HG02798 (cell line): ENCODE measurements around the gene RCBTB2.

Experiments
- ATAC-seq: cut with Tn5 transposase; IDR thresholded peaks from one replicate; pipeline ENCODE4 v1.9.1; 2021; ENCODE audit warnings: mild to moderate bottlenecking; ENCODE audit not compliant: unreplicated experiment, poor library complexity

The RCBTB2 gene

DNA sequence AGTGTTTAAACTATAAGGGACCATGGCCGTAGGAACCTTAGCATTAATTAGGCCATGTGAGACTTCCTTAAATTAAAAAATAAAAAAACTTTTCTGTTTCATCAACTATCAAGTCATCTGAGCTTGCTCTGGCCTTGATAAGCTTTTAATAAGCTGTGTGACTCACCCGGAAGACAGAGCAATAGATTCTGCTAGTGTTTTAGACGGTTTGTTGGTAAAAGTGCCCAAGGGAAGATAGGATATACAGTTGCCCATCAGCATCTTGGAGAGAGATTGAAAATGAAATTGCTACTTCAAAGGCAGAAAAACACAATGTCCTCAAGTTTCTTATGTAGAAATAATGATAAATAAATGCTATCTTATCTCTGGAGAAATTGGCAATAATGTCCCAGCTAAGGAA, 31.2 kb upstream of the RCBTB2 start:
- no peak for ATAC-seq

DNA sequence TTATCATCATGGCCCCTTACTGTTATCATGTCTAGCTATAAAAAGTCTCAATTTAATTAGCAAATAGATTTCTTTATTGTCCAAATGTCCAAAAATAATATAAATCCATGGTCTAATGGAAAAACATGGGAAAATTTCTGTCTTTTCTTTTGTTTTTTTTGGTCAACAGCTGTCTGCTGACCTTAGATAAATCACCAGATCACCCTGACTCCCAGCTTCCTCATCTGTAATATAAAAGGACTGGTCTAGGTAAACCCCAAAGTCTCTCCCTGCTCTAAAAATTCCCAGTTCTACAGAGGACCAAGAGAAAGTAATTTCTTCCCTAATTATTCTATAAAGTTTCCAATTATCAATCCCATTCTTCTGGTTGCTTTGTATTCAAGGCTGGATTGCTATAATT, 30.7 kb upstream of the RCBTB2 start:
- no peak for ATAC-seq

DNA sequence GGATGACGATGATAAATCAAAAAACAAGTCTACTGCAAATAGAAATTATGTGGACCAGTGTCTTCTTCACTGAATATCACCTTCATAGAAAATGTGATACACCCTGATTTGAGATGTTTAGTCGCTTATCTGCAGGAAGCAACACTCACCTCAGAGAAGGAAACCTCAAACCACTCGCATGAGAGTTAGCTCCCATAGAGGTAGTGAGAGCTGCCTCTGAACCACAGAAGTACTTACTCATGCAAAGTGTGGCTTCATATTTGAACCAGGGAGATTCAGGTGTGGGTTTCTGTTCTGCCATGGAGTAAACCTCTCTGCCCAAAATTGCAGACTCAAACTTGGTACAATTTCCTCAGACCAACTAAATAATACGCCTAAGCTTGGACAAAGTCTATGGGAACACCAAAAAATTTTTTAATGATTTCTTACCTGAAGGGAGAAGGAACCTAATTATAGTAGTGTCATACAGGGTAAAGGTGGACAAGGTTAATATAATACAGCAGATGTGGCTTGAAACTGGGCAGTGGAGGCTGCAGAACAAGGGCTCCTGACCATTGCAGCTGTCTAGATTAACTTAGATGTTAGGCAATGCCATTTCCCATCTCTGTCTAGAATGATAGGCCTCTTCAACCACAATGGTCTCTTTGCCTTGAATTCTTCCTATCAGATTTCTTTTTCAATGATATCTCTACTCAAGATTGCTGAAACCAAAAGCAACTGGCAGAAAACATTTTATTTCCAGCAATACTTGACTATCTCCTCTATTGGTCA, 29.6 kb upstream of the RCBTB2 start:
- peak; percentile 99 for ATAC-seq

DNA sequence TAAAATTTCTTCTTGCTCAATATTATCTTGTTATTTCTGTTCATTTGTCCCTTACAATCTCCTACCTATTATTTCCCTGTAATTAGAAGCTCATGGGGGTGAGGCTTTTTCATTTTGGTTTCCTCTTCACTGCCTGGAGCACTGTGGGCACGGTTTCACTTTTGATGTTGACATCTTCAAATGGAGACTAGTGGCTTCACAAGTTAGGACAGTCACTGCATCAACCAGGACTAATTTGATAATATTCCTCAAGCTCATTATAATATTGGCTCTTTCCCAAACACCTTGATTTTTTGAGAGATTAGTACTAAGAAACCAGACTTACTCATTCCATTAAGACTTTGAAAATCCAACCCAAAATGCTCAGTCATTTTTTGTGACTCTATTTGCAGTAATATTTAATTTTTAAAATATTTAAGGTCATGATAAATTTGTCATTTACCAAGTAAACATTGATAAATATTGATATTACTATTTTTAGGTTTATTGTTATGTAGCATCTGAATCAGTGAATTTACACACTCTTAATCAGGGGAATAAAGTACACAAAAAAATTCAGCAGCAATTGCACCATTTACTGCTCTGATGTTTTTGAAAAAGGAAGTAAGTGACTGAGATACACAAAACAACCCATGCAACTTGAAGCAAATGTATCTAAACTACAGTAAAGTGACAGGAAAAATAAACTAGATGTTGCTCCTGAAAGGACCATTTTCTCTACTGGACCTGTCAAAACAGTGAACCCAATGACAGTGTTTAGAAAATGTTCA, 28.8 kb upstream of the RCBTB2 start:
- peak; percentile 20 for ATAC-seq

DNA sequence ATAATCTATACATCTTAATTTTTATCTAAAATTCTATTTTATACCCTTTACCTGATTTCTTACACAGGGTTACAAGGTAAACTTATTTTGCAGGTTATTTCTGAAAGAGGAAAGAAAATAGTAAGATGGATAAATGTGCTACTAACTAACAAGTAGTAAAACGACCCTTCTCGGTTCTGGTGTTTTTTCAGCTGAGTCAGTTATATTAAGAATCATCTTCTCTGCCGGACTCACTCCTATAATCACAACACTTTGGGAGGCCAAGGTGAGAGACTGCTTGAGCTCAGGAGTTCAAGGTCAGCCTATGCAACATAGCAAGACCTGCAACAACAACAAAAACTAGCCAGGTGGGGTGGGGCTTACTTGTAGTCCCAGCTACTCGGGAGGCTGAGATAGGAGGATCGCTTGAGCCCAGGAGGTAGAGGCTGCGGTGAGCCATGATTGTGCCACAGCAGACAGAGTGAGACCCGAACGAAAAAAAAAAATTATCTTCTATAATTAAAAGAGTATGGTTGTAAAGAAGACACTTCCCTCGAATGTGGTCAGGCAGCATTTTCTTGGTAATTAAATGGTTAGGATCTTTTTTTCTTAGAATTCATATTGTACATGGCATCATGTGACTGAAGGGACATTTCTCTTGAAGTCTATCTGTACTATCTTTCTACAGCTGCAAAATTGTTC, 27.9 kb upstream of the RCBTB2 start:
- ATAC-seq = no peak

DNA sequence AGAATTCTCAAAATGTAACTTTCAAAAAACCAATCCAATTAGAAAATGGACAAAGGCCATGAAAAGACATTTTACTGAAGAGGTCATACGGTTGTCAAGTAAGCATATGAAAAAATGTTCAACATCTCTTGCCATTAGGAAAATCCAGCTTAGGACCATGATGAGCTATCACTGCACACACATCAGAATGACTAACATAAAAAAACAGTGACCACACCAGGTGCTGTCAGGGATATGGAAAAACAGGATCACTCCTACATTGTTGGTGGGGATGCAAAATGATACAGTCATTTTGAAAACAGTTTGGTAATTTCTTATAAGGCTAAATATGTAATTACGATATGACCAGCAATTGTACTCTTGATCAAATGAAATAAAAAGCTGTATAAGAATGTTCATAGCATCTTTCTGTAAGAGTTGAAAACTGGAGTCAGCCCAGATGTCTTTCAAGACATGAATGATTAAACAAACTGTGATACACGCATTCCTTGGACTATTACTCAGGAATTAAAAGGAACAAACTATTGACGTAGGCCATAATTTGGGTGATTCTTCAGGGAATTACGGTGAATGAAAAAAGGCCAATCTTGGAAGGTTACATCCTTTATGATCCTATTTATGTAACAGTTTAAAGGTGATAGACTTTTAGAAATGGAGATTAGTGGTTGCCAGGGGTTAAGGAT, 26.9 kb upstream of the RCBTB2 start:
- ATAC-seq = no peak

DNA sequence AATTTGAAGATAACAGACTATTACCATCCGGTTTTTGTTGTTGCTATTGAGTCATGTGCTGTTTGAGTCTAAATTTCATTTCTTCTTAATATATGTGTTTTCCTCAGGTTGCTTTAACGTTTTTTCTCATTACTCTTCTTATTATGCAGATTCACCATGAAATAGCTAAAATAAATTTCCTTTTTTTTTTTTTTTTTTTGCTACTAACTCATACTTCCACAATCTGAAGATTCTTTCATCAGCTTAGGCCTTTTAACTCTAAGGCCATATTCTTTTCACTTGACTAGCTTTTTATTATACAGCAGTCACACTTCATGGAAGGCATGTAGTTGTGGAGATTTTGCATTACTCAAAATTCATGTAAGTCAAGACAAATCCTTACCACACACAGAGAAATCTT, 23.9 kb upstream of the RCBTB2 start:
- ATAC-seq = no peak

DNA sequence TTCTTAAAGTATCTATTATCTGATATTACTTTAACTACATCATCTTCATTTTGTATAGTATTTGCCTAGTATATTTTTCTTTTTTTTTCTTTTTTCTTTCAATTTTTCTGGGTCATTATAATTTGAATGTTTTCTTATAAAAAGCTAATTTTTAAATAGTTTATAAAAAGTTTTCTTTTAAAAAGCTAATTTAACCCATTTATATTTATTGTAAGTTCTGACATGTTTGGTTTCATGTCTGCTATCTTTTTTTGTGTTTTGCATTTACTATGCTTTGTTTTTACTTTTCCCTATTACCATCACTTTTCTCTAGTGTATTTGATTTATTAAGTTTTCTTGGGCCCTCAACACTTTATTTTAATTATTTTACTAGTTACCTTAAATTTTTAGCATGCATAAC, 22.6 kb upstream of the RCBTB2 start:
- ATAC-seq = no peak

DNA sequence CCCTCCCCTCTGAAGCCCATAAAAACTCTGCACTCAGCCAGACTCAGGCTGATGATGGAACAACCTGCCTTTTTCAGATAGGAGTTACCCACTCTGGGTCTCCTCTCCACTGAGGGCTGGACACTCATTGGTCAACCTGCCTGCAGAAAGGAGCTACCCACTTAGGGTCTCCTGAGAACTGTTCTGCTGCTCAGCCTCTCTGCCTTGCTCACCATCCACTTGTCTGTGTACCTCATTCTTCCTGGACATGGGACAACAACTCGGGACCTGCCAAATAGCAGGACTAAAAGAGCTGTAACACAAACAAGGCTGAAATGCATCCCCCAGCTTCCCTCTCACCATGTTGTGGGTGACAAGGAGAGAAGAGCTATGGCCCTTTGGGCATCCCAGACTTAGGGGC, 18.4 kb upstream of the RCBTB2 start:
- no peak for ATAC-seq

DNA sequence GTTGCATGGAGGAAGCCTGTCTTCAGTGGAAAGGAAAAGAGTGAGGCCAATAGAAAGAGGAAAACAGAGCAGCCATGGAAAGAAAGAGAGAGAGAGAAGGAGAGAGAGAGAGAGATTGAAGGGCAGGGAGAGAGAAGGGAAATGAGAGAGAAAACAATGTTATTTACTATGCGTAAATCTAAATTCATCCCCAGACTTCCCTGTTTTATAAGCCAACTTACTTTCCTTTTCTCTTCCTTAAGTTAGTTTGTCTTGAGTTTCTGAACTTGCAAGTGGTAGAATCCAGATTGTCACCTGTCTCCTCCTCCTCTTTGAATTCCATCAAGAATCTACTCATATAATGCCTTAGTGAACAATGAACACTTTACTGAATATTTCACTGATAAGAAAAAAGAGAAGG, 16.8 kb upstream of the RCBTB2 start:
- no peak for ATAC-seq

DNA sequence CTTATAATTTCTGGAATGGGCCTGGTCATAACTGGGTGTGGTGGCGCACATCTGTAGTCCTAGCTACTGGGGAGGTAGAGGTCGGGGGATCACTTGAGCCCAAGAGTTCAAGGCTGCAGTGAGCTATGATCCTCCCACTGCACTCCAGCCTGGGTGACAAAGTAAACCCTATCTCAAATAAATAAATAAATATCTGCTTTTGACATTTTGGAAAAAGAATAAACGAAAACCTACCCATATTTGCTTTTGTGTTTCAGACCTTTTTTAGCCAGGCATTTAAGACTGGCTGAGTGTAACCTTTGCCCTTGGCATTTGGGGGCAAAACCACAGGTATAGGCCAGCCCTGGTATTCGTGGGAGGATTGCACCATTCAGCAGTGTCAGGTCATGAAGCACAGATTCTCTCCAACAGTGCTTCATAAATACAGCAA, 14.8 kb upstream of the RCBTB2 start:
- no peak for ATAC-seq

DNA sequence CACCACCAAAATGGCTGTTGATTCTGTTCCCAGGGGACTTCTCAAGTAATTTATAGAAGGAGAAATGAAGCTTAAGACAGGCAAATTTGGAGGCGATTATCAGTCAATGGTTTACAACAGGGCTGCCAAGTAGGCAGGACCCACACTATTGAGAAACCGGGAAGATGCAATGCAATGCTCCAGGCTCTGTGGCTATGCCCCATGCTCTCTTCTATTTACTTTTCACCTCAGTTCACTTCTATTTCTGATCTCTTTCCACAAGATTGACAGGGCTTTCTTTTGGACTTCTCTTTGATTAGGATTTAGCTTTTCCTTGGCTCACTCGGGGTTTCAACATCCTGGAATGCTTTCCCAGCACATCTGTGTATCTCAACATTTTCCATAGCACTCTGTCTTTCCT, 12.7 kb upstream of the RCBTB2 start:
- no peak for ATAC-seq

DNA sequence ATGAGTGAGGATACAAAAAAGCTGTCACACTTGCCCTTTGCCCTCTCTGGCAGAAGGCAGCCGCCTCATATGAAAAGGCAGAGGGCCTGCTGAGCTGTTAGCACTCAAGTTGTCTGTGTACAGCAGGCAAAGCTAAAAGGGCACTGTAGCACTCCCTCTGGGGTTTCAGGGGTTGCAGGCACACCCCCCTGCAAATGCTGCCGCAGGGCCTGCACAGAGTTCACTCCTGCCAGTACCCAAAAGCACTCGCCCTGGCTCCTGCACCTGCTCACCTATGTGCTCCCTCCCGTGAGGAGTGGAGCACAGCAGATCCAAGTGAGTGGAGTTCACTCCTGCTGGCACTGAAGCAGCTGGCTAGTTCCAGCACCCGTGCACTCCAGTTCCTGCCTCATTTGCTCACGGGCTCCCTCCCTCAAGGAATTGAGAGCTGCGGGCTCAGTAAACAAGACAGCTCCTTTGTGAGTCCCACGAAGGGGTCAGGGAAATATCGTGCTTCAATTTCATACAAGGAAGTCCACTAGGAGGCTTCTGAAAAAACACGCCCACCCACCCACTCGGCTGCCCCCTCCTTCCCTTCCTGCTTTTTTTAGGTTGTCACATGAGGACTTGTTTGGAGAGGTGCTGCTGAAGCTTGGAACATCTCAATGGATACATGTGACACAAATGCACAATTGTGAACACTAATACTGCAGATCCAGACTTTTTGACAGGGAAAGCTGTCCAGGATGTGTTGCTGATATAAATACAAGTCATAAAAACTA, 9.9 kb upstream of the RCBTB2 start:
- ATAC-seq = no peak

DNA sequence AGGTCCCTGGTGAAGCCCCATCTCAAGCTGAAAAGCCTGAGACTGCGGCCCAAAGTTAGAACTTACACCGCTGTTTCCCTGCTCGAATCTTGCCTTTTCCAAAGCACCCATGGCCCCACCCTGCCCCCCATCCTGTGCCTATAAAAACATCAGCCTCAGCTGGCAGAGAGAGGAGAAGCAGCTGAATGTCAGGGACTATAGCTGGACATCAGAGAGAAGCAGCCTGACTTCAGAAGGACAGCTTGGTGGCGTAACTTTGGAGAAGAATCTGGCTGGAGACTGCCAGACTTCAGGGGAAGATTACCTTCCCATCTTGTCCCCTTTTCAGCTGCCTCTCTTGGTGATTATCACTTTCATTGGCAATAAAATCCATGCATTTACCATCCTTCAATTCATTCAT, 9.3 kb upstream of the RCBTB2 start:
- no peak for ATAC-seq

DNA sequence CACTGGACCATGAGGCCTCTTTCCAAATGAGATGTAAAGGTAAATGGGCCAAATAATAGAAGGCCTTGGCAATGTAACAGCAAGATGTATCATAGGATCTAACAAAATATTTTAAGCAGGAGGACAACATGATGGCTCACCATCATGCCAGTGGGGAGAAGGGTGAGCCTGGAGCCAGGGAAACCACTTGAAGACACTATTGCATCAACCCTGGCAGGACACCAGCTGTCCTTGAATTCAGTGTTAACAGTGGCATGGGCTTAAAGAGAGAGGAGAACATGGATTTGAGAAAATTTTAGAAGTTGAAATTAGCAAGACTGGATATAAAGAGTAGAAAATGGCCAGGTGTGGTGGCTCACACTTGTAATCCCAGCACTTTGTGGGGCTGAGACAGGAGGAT, 6.7 kb upstream of the RCBTB2 start:
- ATAC-seq = no peak

DNA sequence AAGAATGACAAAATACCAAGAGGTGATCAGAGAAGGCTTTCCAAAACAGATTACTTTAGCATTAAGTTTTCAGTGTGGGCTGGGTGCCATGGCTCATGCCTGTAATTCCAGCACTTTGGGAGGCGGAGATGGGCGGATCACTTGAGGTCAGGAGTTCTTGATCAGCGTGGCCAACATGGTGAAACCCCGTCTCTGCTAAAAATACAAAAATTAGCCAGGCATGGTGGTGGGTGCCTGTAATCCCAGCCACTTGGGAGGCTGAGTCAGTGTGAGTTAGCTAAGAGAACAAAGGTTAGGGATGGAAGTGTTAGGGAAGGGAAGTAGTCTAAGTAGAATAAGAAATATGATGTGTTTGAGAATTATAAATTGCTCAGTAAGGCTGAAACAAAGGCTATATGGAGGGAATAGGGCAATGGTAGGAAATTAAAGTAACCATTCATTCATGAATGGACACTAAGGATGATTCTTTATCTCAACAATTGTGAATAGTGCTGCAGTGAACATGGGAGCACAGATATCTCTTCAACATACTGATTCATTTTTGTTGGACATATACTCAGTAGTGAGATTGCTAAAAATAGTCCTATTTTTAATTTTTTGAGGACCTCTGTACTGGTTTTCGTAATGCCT, 3.9 kb upstream of the RCBTB2 start:
- no peak for ATAC-seq

DNA sequence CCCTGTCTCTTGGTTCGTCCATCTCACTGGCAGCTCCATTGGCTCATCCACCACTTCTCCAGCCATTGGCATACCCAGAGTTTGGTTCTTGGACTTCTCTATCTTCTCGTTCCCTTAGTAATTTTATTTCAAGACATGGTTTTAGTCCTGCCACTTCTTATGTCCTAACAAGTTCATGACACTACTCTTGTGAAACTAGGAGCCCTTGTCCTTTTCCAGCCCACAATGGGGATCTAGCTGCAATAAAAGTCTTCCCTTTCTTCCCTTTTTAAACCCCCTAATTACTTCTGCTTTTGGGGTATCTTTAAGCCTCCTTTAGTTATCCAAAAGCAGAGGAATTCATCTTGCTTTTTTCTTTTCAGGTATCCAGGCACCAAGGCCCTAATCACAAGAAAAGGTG, 2.9 kb upstream of the RCBTB2 start:
- no peak for ATAC-seq

DNA sequence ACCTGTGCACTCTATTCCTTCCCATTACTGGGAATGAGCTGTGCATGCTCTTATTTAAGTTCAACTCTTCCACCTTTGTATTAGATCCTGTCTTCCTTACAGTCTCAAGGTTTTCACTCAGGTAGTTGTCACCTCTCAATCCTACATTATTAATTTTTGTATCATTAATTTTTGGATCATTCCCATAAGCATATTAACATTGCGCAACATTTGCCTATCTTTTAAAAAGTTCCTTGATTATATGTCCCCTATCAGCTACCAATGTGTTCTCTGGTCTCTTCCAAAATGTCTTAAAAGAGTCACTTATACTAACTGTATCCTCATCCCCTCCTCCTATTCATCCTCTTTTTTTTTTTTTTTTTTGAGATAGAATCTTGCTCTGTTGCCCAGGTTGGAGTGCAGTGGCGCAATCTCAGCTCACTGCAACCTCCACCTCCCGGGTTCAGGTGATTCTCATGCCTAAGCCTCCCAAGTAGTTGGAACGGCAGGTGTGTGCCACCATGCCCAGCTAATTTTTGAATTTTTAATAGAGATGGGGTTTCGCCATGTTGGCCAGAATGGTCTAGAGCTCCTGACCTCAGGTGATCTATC, 2.1 kb upstream of the RCBTB2 start:
- ATAC-seq = no peak

DNA sequence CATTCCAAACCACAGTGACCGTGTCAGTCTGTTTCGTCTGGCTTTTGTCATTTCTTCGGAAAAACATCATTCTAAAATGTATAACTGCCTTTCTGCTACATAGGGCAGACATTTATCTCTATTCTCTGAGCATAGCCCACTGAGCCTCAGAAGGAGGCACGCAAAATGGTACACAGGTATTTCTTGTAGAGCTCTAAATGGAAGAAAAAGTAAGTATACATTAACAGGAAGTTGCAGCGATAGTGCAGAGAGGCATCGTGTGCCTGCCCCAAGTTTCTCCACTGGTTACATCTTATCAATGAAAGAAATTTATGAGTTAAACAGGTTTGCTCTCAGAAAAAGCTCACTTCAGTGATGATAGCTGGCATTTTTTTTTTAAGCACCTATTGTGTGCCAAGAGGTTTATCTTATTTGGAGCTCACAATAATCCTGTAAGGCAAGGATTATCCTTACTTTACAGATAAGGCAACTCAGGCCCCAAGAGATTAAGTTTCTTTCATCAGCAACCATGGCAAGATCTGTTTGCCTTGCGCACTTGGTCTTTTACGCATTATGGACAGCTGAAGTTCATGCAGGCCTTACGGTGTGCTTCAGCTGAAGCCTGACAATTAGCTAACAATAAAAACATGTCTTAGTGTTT, 1.2 kb upstream of the RCBTB2 start:
- no peak for ATAC-seq
